LNCAP (cell line): Measurements from ENCODE around the gene APOC1.

Experiments
- CTCF ChIP-seq: fragments of 450-650 bp; IDR thresholded peaks from 2 replicates; pipeline ENCODE4 v1.5.1; 2017; ENCODE audit warnings: mild to moderate bottlenecking

The APOC1 gene

GRCh38 chr19:44968118-44968517 lies 53.7 kb downstream of the APOC1 start:
- TF ChIP-seq CTCF = no peak

- TF ChIP-seq CTCF = no peak
Observed at GRCh38 chr19:44968670-44969069, 54.3 kb downstream of the APOC1 start.
